ENCODE data around the gene ATP2B1.

GRCh38 chr12:89685363-89685972 is 23.2 kb downstream of the ATP2B1 start:
- TF ChIP-seq CTCF (IDR thresholded peaks at IDR 0.05; ENCODE audit: low read length) = no peak
- TF ChIP-seq EZH2 (IDR thresholded peaks at IDR 0.05; ENCODE audit: borderline replicate concordance, low read length) = no peak

All from OCI-LY1 (cell line).